ENCODE measurements around the gene RAD54L.
A peak's percentile ranks its signal among the peaks of the same experiment; 100 is the strongest.

RAD54L gene

DNA sequence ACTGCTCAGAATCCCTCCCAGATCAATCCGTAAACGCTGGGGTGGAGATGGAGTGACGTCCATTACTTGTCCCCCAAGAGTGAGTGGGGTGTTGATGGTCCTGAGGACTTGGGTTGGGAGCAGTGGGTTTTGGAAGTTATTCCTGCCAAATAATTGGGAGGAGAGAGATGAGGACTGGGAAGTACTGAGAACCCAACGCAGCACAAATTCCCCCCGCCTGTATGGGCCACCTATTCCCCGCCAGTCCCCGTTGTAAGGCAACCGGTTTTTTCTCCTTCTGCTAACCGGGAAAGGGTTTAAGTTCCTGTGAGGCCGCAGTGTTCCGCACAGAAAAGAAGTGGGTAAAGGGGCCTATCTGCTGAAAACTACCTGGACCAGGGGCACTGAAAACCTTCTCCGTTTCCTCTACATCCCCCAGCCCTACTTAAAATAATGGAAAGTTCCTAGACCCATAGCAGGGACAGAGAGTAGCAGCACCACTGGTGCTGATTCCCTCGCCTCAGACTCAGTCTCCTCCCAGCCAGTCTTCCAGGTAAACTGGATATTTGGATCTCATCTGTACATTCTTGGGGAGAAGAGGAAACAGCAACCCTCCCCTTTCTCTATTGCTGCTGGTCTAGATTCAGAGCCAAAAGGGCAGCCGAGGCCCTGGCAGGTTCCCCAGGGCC is 43.7 kb upstream of the RAD54L start:
- no peak overlapping the region for H3K9ac ChIP-seq (ENCODE audit: low read length)
- no peak overlapping the region for H3K27ac ChIP-seq (ENCODE audit: low read length)
- peak overlapping the region; percentile 84; the same call in 1 of the 2 replicates for H2AFZ ChIP-seq (ENCODE audit: low read depth, low read length)
- H3K9me3 ChIP-seq (ENCODE audit: insufficient read depth, low read length) = no peaks in the 10 kb centered on the region
- no peaks in the 10 kb centered on the region for H3K36me3 ChIP-seq (replicated peaks; ENCODE audit: low read depth, low read length)
- no peaks in the 10 kb centered on the region for H3K79me2 ChIP-seq (ENCODE audit: low read length)
- TF ChIP-seq, protein P1, sequence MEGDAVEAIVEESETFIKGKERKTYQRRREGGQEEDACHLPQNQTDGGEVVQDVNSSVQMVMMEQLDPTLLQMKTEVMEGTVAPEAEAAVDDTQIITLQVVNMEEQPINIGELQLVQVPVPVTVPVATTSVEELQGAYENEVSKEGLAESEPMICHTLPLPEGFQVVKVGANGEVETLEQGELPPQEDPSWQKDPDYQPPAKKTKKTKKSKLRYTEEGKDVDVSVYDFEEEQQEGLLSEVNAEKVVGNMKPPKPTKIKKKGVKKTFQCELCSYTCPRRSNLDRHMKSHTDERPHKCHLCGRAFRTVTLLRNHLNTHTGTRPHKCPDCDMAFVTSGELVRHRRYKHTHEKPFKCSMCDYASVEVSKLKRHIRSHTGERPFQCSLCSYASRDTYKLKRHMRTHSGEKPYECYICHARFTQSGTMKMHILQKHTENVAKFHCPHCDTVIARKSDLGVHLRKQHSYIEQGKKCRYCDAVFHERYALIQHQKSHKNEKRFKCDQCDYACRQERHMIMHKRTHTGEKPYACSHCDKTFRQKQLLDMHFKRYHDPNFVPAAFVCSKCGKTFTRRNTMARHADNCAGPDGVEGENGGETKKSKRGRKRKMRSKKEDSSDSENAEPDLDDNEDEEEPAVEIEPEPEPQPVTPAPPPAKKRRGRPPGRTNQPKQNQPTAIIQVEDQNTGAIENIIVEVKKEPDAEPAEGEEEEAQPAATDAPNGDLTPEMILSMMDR (IDR thresholded peaks at IDR 0.05; ENCODE audit: low read depth, low read length) = no peak
- no peak for TF ChIP-seq EZH2phosphoT487 (IDR thresholded peaks at IDR 0.05; ENCODE audit: low read depth)
- H3K4me1 ChIP-seq (ENCODE audit: low read length) = peaks cover 5% of the 10 kb centered on the region; the same call in 1 of the 2 replicates
- peak overlapping the region; percentile 98 for H3K4me2 ChIP-seq (ENCODE audit: low read length)
- H3K4me3 ChIP-seq (ENCODE audit: low read length) = peak overlapping the region; percentile 98
- no peaks in the 10 kb centered on the region for H4K20me1 ChIP-seq (ENCODE audit: insufficient read depth, low read length)
- H3K27me3 ChIP-seq (ENCODE audit: low read depth, low read length) = no peaks in the 10 kb centered on the region

DNA sequence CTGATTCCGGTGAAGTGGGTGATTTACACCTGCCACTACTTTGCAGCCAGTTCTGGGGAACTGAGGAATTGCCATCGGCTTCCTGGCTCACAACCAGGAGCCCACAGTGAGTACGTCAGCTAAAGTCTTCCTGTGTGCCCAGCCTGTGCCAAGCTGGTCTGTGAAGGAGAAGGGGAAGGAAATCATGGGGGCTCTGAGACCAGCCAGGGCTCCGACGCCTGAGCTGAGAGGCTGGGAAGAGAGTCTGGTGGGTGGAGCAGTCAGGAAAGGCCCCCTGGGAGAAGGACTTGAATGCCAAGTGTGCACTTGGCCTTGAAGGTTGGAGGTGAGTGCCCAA is 43.2 kb upstream of the RAD54L start:
- Histone ChIP-seq H3K9ac (ENCODE audit: low read length) (no peak overlapping the region), H2AFZ (ENCODE audit: low read depth, low read length) (no peak overlapping the region), H3K4me1 (ENCODE audit: low read length) (peaks cover 1% of the 10 kb centered on the region; the same call in 1 of the 2 replicates), H3K36me3 (replicated peaks; ENCODE audit: low read depth, low read length) (no peaks in the 10 kb centered on the region), H4K20me1 (ENCODE audit: insufficient read depth, low read length) (no peaks in the 10 kb centered on the region), H3K4me3 (ENCODE audit: low read length) (no peak overlapping the region), H3K27me3 (ENCODE audit: low read depth, low read length) (no peaks in the 10 kb centered on the region), H3K4me2 (ENCODE audit: low read length) (no peak overlapping the region), H3K79me2 (ENCODE audit: low read length) (no peaks in the 10 kb centered on the region), H3K9me3 (ENCODE audit: insufficient read depth, low read length) (no peaks in the 10 kb centered on the region), H3K27ac (ENCODE audit: low read length) (no peak overlapping the region)
- TF ChIP-seq, protein P1 (IDR thresholded peaks at IDR 0.05; ENCODE audit: low read depth, low read length) = no peak
- TF ChIP-seq EZH2phosphoT487 (IDR thresholded peaks at IDR 0.05; ENCODE audit: low read depth) = no peak

- no peaks in the 10 kb centered on the region for H4K20me1 ChIP-seq (ENCODE audit: insufficient read depth, low read length)
- TF ChIP-seq EZH2phosphoT487 (IDR thresholded peaks at IDR 0.05; ENCODE audit: low read depth) = no peak
- TF ChIP-seq, protein P1 (IDR thresholded peaks at IDR 0.05; ENCODE audit: low read depth, low read length) = no peak
- no peaks in the 10 kb centered on the region for H3K9me3 ChIP-seq (ENCODE audit: insufficient read depth, low read length)
- no peak overlapping the region for H3K4me3 ChIP-seq (ENCODE audit: low read length)
- no peak overlapping the region for H3K9ac ChIP-seq (ENCODE audit: low read length)
- no peak overlapping the region for H3K27ac ChIP-seq (ENCODE audit: low read length)
- H3K4me1 ChIP-seq (ENCODE audit: low read length) = no peaks in the 10 kb centered on the region
- no peaks in the 10 kb centered on the region for H3K36me3 ChIP-seq (replicated peaks; ENCODE audit: low read depth, low read length)
- no peak overlapping the region for H2AFZ ChIP-seq (ENCODE audit: low read depth, low read length)
- H3K27me3 ChIP-seq (ENCODE audit: low read depth, low read length) = no peaks in the 10 kb centered on the region
- no peak overlapping the region for H3K4me2 ChIP-seq (ENCODE audit: low read length)
- H3K79me2 ChIP-seq (ENCODE audit: low read length) = no peaks in the 10 kb centered on the region
These were observed 42.4 kb upstream of the RAD54L start for GRCh38 chr1:46205141-46205540.

GRCh38 chr1:46205791-46206190 is 41.8 kb upstream of the RAD54L start:
- Histone ChIP-seq H3K9me3 (ENCODE audit: insufficient read depth, low read length) (no peaks in the 10 kb centered on the region), H3K27me3 (ENCODE audit: low read depth, low read length) (no peaks in the 10 kb centered on the region), H3K4me1 (ENCODE audit: low read length) (no peaks in the 10 kb centered on the region), H3K79me2 (ENCODE audit: low read length) (no peaks in the 10 kb centered on the region), H3K4me3 (ENCODE audit: low read length) (no peak overlapping the region), H3K9ac (ENCODE audit: low read length) (no peak overlapping the region), H4K20me1 (ENCODE audit: insufficient read depth, low read length) (no peaks in the 10 kb centered on the region), H3K36me3 (replicated peaks; ENCODE audit: low read depth, low read length) (no peaks in the 10 kb centered on the region), H3K27ac (ENCODE audit: low read length) (no peak overlapping the region), H3K4me2 (ENCODE audit: low read length) (no peak overlapping the region), H2AFZ (ENCODE audit: low read depth, low read length) (no peak overlapping the region)
- TF ChIP-seq, protein P1 (IDR thresholded peaks at IDR 0.05; ENCODE audit: low read depth, low read length) = no peak
- TF ChIP-seq EZH2phosphoT487 (IDR thresholded peaks at IDR 0.05; ENCODE audit: low read depth) = no peak

Measured in OCI-LY3 (cell line).